Astrocyte of the hippocampus (primary cell): ENCODE results near the gene ANAPC2.

Experiments
- DNase-seq: peaks from one replicate; pipeline ENCODE4 v3.0.0; 2011; ENCODE audit warnings: low read depth, low spot score

ANAPC2 gene

GRCh38 chr9:137227853-137228505 is 39.6 kb upstream of the ANAPC2 start:
- DNase-seq = no peak

GRCh38 chr9:137227054-137227852 is 38.9 kb upstream of the ANAPC2 start, which contains the start of gene RNF224:
Gene RNF224 (plus strand): TSS chr9:137227502. CDS start chr9:137228336, 834 bp downstream.
- DNase-seq = peak; percentile 90

GRCh38 chr9:137226338-137227053 is 38.1 kb upstream of the ANAPC2 start:
- DNase-seq = no peak

- DNase-seq = no peak
Observed at GRCh38 chr9:137225699-137226331, 37.5 kb upstream of the ANAPC2 start.

GRCh38 chr9:137224830-137225694 is 36.7 kb upstream of the ANAPC2 start, which contains the start of gene CYSRT1:
Gene CYSRT1 (plus strand): TSS chr9:137225174. CDS start chr9:137225622, 448 bp downstream.
- DNase-seq = no peak

- peak; percentile 99 for DNase-seq
Observed at GRCh38 chr9:137223078-137223970, 35.0 kb upstream of the ANAPC2 start.

GRCh38 chr9:137222190-137223077 is 34.1 kb upstream of the ANAPC2 start, which contains the start of gene RNF208:
Gene RNF208 (minus strand): TSS chr9:137222240. CDS start chr9:137221212, 1,028 bp downstream.
- DNase-seq = peak; percentile 43

GRCh38 chr9:137221506-137222111 is 33.2 kb upstream of the ANAPC2 start:
- DNase-seq = no peak

- no peak for DNase-seq
Observed at GRCh38 chr9:137221095-137221505, 32.7 kb upstream of the ANAPC2 start.

- no peak for DNase-seq
Observed at GRCh38 chr9:137220317-137221094, 32.1 kb upstream of the ANAPC2 start.

- DNase-seq = no peak
Observed at GRCh38 chr9:137219757-137220316, 31.5 kb upstream of the ANAPC2 start.

- peak; percentile 53 for DNase-seq
Observed at GRCh38 chr9:137218754-137219271, 30.5 kb upstream of the ANAPC2 start.

- DNase-seq = no peak
Observed at GRCh38 chr9:137218212-137218753, 29.9 kb upstream of the ANAPC2 start.

- DNase-seq = peak; percentile 16
Observed at GRCh38 chr9:137217276-137218211, 29.2 kb upstream of the ANAPC2 start.
